GM19023 (cell line): ENCODE data around the gene OR7C1.
"Not testable (repeated sequence)": the region's sequence is repeated elsewhere in the genome, so short reads cannot be mapped to it uniquely, and the experiment has no call there.

Experiments used
- ATAC-seq: cut with Tn5 transposase; IDR thresholded peaks from one replicate; pipeline ENCODE4 v1.9.1; 2021; ENCODE audit warnings: mild to moderate bottlenecking, moderate library complexity; ENCODE audit not compliant: unreplicated experiment

The OR7C1 gene

DNA sequence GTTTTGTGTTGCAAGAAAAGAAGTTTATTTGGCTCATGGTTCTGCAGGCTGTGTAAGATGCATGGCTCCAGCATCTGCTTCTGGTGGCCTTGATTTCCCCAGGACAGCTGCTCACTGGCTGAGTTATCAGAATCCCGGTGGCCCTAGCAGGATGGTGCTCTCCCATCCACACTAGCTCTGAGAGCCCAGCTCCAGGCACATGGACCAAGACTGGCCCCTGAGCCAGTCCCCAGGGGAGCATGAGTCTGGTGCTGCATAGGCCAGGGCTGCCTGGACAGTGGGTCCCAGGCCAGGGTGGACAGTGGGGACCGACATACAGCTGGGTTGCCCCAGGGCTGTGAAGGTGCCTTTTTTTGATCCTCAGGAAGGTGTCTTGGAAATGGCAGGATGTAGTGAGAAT is 67.0 kb downstream of the OR7C1 start:
- ATAC-seq: no peak

DNA sequence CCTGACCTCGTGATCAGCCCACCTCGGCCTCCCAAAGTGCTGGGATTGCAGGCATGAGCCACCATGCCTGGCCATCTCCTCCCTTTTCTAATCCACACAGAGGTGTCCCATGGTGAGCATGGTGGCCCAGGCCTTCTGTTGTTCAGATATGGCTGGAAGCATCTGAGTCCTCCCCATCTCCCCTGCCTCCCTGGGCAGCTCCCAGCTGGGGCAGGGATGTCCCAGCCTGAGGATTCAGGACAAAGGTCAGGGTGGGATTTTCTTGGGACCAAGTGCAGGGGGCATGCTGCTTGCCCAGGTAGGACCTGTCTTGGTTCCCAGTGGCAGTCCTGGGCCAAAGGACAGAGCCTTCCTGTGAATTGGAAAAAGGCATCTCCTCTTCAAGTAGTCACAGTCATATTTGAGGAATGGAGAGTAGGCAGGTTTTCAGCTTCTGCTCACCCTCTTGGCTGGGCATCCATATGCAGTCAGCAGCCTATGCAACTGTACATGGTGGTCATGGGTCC is 67.5 kb downstream of the OR7C1 start:
- no peak for ATAC-seq

DNA sequence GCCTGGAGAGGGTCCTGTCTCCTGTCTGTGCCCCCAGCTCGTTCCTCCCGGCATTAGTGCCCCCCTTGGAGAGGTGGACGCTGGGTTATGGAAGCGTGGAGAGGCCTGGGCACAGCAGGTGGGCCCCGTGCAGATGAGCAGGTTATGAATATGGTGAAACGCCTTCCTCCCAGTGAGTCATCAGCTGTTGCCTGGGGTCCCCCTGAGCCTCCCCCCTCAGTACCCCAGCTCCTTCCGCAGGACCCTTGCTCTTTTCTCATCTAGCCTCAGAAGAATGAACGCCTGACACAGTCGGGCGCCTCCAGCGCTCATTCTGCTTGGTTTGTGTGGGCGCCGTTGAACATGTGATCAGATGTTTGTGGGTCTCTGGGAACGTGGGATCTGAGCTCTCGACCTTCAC is 69.1 kb downstream of the OR7C1 start:
- not testable (repeated sequence) for ATAC-seq

DNA sequence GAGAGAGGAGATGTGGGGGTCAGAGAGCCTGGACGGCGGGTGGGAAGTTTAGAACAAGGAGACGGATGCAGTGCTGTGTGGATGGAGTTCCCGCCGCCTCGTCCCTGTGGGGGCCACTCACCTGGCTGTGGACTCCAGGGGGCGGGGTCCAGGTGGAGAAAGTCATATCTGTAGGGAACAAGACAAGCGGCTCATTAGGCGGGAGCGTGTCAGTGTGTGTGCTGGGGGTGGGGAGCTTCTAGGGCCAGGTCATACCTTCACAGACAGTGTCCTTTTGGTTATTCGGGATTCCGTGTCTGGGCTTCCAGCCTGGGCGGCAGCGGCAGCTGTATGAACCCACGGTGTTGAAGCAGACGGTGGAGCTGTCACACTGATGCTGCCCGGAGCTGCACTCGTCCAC is 69.6 kb downstream of the OR7C1 start:
- ATAC-seq: not testable (repeated sequence)

DNA sequence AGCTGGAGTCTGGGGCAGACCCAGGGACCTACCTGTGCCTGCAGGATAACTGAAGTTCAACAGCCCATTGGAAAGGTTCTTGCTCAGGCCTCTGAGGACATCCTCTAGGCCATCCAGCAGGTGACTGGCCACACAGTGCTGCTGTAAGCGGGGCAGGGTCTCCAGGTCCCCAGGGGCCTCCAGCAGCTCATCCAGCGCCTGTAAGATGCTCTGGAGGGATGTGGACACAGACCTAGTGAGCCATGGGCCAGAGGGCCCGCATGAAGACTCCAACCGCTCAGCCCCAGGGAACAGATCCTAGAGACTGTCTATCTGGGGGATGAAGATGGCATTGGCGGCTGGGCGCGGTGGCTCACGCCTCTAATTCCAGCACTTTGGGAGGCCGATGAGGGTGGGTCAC is 70.6 kb downstream of the OR7C1 start:
- no peak for ATAC-seq

DNA sequence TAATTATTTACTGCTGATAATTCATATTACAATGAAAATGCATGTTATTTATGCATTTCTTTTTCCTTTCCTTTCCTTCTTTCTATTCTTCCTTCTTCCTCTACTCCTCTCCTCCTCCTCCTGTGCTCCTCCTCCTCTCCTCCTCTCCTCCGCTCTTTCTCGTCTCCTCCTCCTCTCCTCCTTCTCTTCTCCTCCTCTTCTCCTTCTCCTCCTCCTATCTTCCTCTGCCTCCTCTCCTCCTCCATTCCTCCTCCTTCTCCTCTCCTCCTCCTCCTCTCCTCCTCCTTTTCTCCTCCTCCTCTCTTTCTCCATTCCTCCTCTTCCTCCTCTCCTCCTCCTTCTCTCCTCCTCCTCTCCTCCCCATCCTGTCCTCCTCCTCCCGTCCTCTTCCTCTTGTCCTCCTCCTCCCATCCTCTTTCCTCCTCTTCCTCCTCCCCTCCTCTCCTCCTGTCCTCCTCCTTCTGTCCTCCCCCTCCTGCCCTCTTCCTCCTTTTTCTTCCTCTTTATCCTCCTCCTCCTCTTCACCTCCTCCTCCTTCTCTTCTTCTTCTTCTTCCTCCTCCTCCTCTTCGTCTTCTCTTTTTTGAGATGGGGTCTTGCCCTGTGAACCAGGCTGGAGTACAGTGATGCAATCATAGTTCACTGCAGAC is 71.4 kb downstream of the OR7C1 start:
- no peak for ATAC-seq

DNA sequence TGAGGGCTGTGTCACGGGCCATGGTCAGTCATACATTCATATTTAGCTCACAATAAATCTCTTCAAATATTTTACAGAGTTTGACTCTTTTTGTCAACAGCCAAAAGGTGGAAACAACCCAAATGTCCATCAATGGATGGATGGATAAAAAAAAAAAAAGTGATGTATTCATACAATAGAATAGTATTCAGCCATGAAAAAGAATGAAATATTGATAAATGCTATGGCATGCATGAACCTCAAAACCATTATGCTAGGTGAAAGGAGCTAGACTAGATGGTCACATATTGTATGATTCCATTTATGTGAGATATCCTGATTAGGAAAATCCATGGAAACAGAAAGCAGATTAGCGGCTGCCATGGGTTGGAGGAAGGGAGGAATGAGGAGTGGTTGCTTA is 72.9 kb downstream of the OR7C1 start:
- ATAC-seq: no peak

DNA sequence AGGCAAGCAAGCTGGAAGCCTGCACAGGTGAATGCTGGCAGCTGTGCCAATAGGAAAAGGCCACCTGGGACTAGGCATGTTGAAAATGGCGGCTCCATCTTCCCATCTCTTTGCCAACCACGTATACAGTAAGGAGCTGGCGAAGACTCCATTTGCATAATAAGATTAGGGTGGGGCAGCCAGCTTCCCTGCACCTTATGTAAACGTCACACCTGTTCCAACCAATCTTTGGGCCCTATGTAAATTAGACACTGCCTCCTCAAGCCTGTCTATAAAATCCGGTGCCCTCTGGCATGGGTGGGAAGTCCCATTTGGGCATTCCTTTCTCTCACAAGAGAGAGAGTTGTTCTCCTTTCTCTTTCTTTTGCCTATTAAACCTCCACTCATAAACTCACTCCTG is 73.4 kb downstream of the OR7C1 start:
- no peak for ATAC-seq

DNA sequence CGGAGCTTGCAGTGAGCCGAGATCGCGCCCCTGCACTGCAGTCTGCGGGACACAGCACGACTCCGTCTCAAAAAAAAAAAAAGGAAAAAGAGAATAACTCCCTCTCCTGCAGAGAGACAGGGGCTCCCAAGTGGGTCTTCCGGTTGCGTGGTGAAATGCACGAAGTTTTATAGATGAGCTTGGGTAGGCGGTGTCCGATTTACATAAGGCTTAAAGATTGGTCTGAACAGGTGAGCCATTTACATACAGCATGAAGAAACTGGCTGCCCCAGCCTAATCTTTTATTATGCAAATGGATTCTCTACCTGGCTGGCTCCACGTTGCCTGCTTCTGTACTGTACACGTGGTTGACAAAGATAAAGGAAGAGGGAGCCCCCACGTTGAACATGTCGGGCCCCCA is 76.2 kb downstream of the OR7C1 start:
- no peak for ATAC-seq

DNA sequence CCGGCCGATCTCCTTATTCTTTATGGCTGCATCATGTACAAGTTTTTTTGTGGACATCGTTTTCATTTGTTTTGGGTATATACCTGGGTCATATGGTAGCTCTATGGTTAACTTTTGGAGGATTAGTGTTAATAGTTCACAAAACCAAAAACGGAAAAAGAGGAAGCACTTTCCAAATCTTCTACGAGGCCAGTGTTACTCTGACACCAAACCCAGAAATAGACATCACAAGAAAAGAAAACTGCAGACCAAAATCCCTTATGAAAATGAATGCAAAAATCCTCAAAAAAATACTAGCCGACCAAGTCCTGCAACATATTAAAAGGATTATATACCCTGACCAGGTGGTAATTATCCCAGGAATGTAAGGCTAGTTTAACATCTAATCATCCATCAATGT is 86.4 kb downstream of the OR7C1 start:
- no peak for ATAC-seq
